DMS153 (cell line): ENCODE measurements around the gene PTCD2.

Experiments
- DNase-seq: peaks from one replicate; lab custom pipeline; 2025; lab: John Stamatoyannopoulos, UW

PTCD2 gene

GRCh38 chr5:72319976-72320752 is at the start of gene PTCD2, which contains the start of gene MRPS27:
Gene PTCD2, plus strand, starts transcription at chr5:72320373. Its CDS starts 10 bp downstream, at chr5:72320383.
Gene MRPS27, minus strand, starts transcription at chr5:72320240. Its CDS starts 19 bp downstream, at chr5:72320221.
- DNase-seq = peak; percentile 89

GRCh38 chr5:72271702-72272101 is 48.5 kb upstream of the PTCD2 start:
- no peak for DNase-seq

- no peak for DNase-seq
Measured at GRCh38 chr5:72272398-72272797, 47.8 kb upstream of the PTCD2 start.

GRCh38 chr5:72273547-72273946 is 46.6 kb upstream of the PTCD2 start:
- DNase-seq = no peak

GRCh38 chr5:72276219-72276752 is 43.9 kb upstream of the PTCD2 start:
- no peak for DNase-seq

GRCh38 chr5:72280581-72281069 is 39.5 kb upstream of the PTCD2 start:
- no peak for DNase-seq

GRCh38 chr5:72281430-72281763 is 38.8 kb upstream of the PTCD2 start:
- DNase-seq = no peak

- no peak for DNase-seq
Measured at GRCh38 chr5:72281764-72282499, 38.2 kb upstream of the PTCD2 start.

- no peak for DNase-seq
Measured at GRCh38 chr5:72282878-72283277, 37.3 kb upstream of the PTCD2 start.

- no peak for DNase-seq
Measured at GRCh38 chr5:72283358-72283757, 36.8 kb upstream of the PTCD2 start.

- DNase-seq = no peak
Measured at GRCh38 chr5:72284559-72285423, 35.4 kb upstream of the PTCD2 start.

- DNase-seq = no peak
Measured at GRCh38 chr5:72285424-72285821, 34.8 kb upstream of the PTCD2 start.

GRCh38 chr5:72286798-72287197 is 33.4 kb upstream of the PTCD2 start:
- DNase-seq = no peak

- peak; percentile 83 for DNase-seq
Measured at GRCh38 chr5:72288924-72289323, 31.2 kb upstream of the PTCD2 start.

GRCh38 chr5:72290356-72291133 is 29.6 kb upstream of the PTCD2 start:
- DNase-seq = no peak

GRCh38 chr5:72291601-72292000 is 28.6 kb upstream of the PTCD2 start:
- no peak for DNase-seq

- DNase-seq = no peak
Measured at GRCh38 chr5:72292411-72292810, 27.8 kb upstream of the PTCD2 start.

GRCh38 chr5:72293495-72294055 is 26.6 kb upstream of the PTCD2 start:
- no peak for DNase-seq

GRCh38 chr5:72294473-72294872 is 25.7 kb upstream of the PTCD2 start:
- DNase-seq = no peak

- peak; percentile 71 for DNase-seq
Measured at GRCh38 chr5:72295539-72295938, 24.6 kb upstream of the PTCD2 start.

GRCh38 chr5:72296256-72296655 is 23.9 kb upstream of the PTCD2 start:
- DNase-seq = peak; percentile 35
